ENCODE data around the gene KDF1. TPM values are rescaled to one million over a fixed set of nuclear protein-coding genes. Genes with fewer than 3 reads are reported as not detected.
A peak's percentile ranks its signal among the peaks of the same experiment; 100 is the strongest.

KDF1 gene
- total and polyA plus RNA-seq, 2 of the 13 experiments (the other 11 are each of a cell fraction or from before 2014, with no cell fraction given), result 1.9 to 4.9 TPM

DNA sequence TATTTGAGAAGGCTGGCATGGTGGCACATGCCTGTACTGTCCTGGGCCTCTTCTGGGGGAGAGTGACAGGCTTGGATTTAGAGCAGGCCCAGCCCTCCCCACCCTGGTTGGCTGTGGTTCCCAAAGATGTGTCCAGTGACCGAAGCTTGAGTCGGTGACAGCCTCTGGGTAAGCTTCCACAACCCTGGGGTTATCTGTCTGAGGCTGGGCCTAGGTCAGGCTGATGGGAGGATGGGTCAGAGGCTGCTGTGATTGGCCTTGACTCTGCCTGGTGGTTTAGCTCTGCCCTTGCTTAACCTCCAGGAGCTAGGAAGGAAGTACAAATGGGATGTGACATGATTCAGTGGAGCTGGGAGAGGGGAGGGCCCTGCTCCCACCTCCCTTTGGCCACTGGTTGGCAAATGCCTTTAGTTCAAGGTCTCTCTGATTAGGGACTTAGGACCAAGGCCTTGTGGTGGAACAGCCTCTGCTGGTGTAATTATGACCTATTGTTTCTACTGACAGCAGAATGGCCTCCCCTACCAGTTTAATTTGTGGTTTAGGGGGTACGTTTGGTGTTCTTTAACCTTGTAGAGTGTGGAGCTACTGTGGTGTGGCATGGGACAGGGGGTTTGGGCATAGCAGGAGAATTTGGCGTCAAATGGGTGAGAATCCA, 22.1 kb downstream of the KDF1 start (continued):
- TF ChIP-seq CREM (IDR thresholded peaks at IDR 0.05), result peak; percentile 84; the same call in 1 of the 2 replicates
- TF ChIP-seq CREM (CRISPR knock-in tag; IDR thresholded peaks at IDR 0.05), result no peak
- no peak for TF ChIP-seq ZNF225 (CRISPR knock-in tag; IDR thresholded peaks at IDR 0.05)
- no peak for TF ChIP-seq ZBTB46 (CRISPR knock-in tag; IDR thresholded peaks at IDR 0.05; ENCODE audit: borderline replicate concordance)
- TF ChIP-seq RARA (CRISPR knock-in tag; IDR thresholded peaks at IDR 0.05), result peak; percentile 99
- TF ChIP-seq ZNF557 (CRISPR knock-in tag; IDR thresholded peaks at IDR 0.05), result no peak
- TF ChIP-seq, protein P1, sequence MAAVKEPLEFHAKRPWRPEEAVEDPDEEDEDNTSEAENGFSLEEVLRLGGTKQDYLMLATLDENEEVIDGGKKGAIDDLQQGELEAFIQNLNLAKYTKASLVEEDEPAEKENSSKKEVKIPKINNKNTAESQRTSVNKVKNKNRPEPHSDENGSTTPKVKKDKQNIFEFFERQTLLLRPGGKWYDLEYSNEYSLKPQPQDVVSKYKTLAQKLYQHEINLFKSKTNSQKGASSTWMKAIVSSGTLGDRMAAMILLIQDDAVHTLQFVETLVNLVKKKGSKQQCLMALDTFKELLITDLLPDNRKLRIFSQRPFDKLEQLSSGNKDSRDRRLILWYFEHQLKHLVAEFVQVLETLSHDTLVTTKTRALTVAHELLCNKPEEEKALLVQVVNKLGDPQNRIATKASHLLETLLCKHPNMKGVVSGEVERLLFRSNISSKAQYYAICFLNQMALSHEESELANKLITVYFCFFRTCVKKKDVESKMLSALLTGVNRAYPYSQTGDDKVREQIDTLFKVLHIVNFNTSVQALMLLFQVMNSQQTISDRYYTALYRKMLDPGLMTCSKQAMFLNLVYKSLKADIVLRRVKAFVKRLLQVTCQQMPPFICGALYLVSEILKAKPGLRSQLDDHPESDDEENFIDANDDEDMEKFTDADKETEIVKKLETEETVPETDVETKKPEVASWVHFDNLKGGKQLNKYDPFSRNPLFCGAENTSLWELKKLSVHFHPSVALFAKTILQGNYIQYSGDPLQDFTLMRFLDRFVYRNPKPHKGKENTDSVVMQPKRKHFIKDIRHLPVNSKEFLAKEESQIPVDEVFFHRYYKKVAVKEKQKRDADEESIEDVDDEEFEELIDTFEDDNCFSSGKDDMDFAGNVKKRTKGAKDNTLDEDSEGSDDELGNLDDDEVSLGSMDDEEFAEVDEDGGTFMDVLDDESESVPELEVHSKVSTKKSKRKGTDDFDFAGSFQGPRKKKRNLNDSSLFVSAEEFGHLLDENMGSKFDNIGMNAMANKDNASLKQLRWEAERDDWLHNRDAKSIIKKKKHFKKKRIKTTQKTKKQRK (IDR thresholded peaks at IDR 0.05; ENCODE audit: low read length), result no peak
- TF ChIP-seq ZBTB44 (CRISPR knock-in tag; IDR thresholded peaks at IDR 0.05), result no peak
- peak; percentile 88 for TF ChIP-seq CEBPG (CRISPR knock-in tag; IDR thresholded peaks at IDR 0.05)
- TF ChIP-seq, protein P2, sequence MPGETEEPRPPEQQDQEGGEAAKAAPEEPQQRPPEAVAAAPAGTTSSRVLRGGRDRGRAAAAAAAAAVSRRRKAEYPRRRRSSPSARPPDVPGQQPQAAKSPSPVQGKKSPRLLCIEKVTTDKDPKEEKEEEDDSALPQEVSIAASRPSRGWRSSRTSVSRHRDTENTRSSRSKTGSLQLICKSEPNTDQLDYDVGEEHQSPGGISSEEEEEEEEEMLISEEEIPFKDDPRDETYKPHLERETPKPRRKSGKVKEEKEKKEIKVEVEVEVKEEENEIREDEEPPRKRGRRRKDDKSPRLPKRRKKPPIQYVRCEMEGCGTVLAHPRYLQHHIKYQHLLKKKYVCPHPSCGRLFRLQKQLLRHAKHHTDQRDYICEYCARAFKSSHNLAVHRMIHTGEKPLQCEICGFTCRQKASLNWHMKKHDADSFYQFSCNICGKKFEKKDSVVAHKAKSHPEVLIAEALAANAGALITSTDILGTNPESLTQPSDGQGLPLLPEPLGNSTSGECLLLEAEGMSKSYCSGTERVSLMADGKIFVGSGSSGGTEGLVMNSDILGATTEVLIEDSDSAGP (CRISPR knock-in tag; IDR thresholded peaks at IDR 0.05; ENCODE audit: borderline replicate concordance), result peak; percentile 69
- no peak for TF ChIP-seq ZNF367 (CRISPR knock-in tag; IDR thresholded peaks at IDR 0.05; ENCODE audit: borderline replicate concordance)
- TF ChIP-seq ZNF263 (CRISPR knock-in tag; IDR thresholded peaks at IDR 0.05), result 0 out of 2 replicates have a peak, but pooled peaks have one; percentile 36
- no peak for TF ChIP-seq CENPT (CRISPR knock-in tag; IDR thresholded peaks at IDR 0.05; ENCODE audit: low read depth)
- TF ChIP-seq, protein P3, sequence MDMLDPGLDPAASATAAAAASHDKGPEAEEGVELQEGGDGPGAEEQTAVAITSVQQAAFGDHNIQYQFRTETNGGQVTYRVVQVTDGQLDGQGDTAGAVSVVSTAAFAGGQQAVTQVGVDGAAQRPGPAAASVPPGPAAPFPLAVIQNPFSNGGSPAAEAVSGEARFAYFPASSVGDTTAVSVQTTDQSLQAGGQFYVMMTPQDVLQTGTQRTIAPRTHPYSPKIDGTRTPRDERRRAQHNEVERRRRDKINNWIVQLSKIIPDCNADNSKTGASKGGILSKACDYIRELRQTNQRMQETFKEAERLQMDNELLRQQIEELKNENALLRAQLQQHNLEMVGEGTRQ (IDR thresholded peaks at IDR 0.05; ENCODE audit: low read depth, low read length), result no peak
- TF ChIP-seq, protein P3 (CRISPR knock-in tag; IDR thresholded peaks at IDR 0.05; ENCODE audit: borderline replicate concordance), result 0 out of 2 replicates have a peak, but pooled peaks have one; percentile 4
- TF ChIP-seq FOXO1 (CRISPR knock-in tag; IDR thresholded peaks at IDR 0.05), result peak; percentile 80; the same call in 1 of the 2 replicates
- peak; percentile 91 for TF ChIP-seq ZMYM4 (CRISPR knock-in tag; IDR thresholded peaks at IDR 0.05)
- TF ChIP-seq SP1 (IDR thresholded peaks at IDR 0.05), result no peak
- TF ChIP-seq SP1 (CRISPR knock-in tag; IDR thresholded peaks at IDR 0.05), result peak; percentile 52; the same call in 1 of the 2 replicates
- TF ChIP-seq ZNF3 (CRISPR knock-in tag; IDR thresholded peaks at IDR 0.05), result no peak
- TF ChIP-seq REPIN1 (CRISPR knock-in tag; IDR thresholded peaks at IDR 0.05; ENCODE audit: borderline replicate concordance, low read depth), result peak; percentile 82
